IMR-90 (cell line): ENCODE data around the gene UBXN2A. TPM values are rescaled to one million over a fixed set of nuclear protein-coding genes. Genes with fewer than 3 reads are reported as not detected.

Experiments used
- ATAC-seq: fragments of 200-7000 bp; cut with Tn5 transposase; 2 replicates; pipeline ENCODE4 v1.9.1; 2020; ENCODE audit warnings: low read depth, mild to moderate bottlenecking, moderate library complexity
- BruUV-seq: library from RNA; stranded (reverse); fragments of 400-500 nt; replicated peaks from 2 replicates; lab custom pipeline; 2021; lab: Mats Ljungman, UMichigan
- CTCF ChIA-PET: fragments of 300-600 bp; formaldehyde crosslinking; extraction: SDS; loops from one replicate; lab custom pipeline; 2021; ENCODE audit warnings: antibody characterized with exemption; lab: Yijun Ruan, JAX
- POLR2A ChIA-PET: fragments of 300-600 bp; sonication (Branson Sonifier 250); formaldehyde crosslinking; loops from one replicate; lab custom pipeline; 2022; ENCODE audit warnings: antibody characterized with exemption; ENCODE audit not compliant: unreplicated experiment; lab: Charles Lee
- DNase-seq: peaks from one replicate; pipeline ENCODE4 v3.0.0; 2013
- H2AFZ ChIP-seq: replicated peaks from 2 replicates; pipeline ENCODE3; 2013; ENCODE audit warnings: low read length, mild to moderate bottlenecking; ENCODE audit not compliant: poor library complexity
- H2AK5ac ChIP-seq: 2 replicates; pipeline ENCODE4 v1.6.1; 2013; ENCODE audit warnings: low read depth, low read length, inconsistent platforms
- H2AK9ac ChIP-seq: replicated peaks from 2 replicates; pipeline ENCODE3; 2013; ENCODE audit warnings: mild to moderate bottlenecking, low read depth, low read length, moderate library complexity; ENCODE audit not compliant: poor library complexity
- H2BK120ac ChIP-seq: 2 replicates; pipeline ENCODE4 v1.6.1; 2013; ENCODE audit warnings: low read depth, low read length, inconsistent platforms
- H2BK15ac ChIP-seq: 3 replicates; pipeline ENCODE4 v1.6.1; 2013; ENCODE audit warnings: low read depth, low read length, inconsistent platforms
- H2BK20ac ChIP-seq: 2 replicates; pipeline ENCODE4 v1.6.1; 2013; ENCODE audit warnings: low read depth, mild to moderate bottlenecking, inconsistent platforms, low read length, moderate library complexity
- H2BK5ac ChIP-seq: 2 replicates; pipeline ENCODE4 v1.6.1; 2013; ENCODE audit warnings: mild to moderate bottlenecking, low read depth, low read length, inconsistent platforms; ENCODE audit not compliant: poor library complexity, severe bottlenecking
- H3K14ac ChIP-seq: replicated peaks from 2 replicates; pipeline ENCODE4 v1.6.1; 2013; ENCODE audit warnings: low read depth, low read length, inconsistent platforms
- H3K18ac ChIP-seq: 2 replicates; pipeline ENCODE4 v1.6.1; 2013; ENCODE audit warnings: low read depth, low read length, control low read depth
- H3K23ac ChIP-seq: 2 replicates; pipeline ENCODE4 v1.6.1; 2013; ENCODE audit warnings: low read depth, low read length, inconsistent platforms
- H3K27ac ChIP-seq: 2 replicates; pipeline ENCODE4 v1.5.1; 2013; ENCODE audit warnings: mild to moderate bottlenecking, control low read depth, low read length; ENCODE audit not compliant: insufficient read depth
- H3K27me3 ChIP-seq: 2 replicates; pipeline ENCODE4 v1.6.1; 2013; ENCODE audit warnings: low read length; ENCODE audit not compliant: control insufficient read depth, insufficient read depth
- H3K36me3 ChIP-seq: 2 replicates; pipeline ENCODE4 v1.6.1; 2013; ENCODE audit warnings: low read length, mixed read lengths; ENCODE audit not compliant: control insufficient read depth, insufficient read depth
- H3K4ac ChIP-seq: 2 replicates; pipeline ENCODE4 v1.6.1; 2013; ENCODE audit warnings: low read depth, low read length, inconsistent platforms
- H3K4me1 ChIP-seq: 2 replicates; pipeline ENCODE4 v1.6.1; 2013; ENCODE audit warnings: low read length, mixed read lengths; ENCODE audit not compliant: control insufficient read depth, insufficient read depth
- H3K4me2 ChIP-seq: 2 replicates; pipeline ENCODE4 v1.6.1; 2013; ENCODE audit warnings: low read depth, mild to moderate bottlenecking, control low read depth, low read length, moderate library complexity
- H3K4me3 ChIP-seq: 2 replicates; pipeline ENCODE4 v1.5.1; 2013; ENCODE audit warnings: low read depth, mild to moderate bottlenecking, control low read depth, low read length, moderate library complexity; ENCODE audit not compliant: insufficient read depth
- H3K56ac ChIP-seq: 2 replicates; pipeline ENCODE4 v1.6.1; 2013; ENCODE audit warnings: low read length, inconsistent platforms; ENCODE audit not compliant: insufficient read depth; ENCODE audit errors: extremely low read depth
- H3K79me1 ChIP-seq, 2 experiments: 2 replicates each; pipeline ENCODE4 v1.6.1; 2013; ENCODE audit warnings: low read length in 2 of 2, inconsistent platforms in 1 of 2, low read depth in 1 of 2
- H3K9ac ChIP-seq: 2 replicates; pipeline ENCODE4 v1.6.1; 2013; ENCODE audit warnings: low read depth, low read length, control low read depth
- H3K9me1 ChIP-seq: 2 replicates; pipeline ENCODE4 v1.6.1; 2013; ENCODE audit warnings: low read length, inconsistent platforms; ENCODE audit not compliant: insufficient read depth
- H3K9me3 ChIP-seq: 2 replicates; pipeline ENCODE4 v1.6.1; 2013; ENCODE audit warnings: low read length; ENCODE audit not compliant: control insufficient read depth, insufficient read depth
- H4K20me1 ChIP-seq: 2 replicates; pipeline ENCODE4 v1.6.1; 2013; ENCODE audit warnings: low read length, inconsistent platforms; ENCODE audit not compliant: insufficient read depth
- H4K5ac ChIP-seq: 2 replicates; pipeline ENCODE4 v1.6.1; 2013; ENCODE audit warnings: mild to moderate bottlenecking, low read depth, low read length, control low read depth
- H4K8ac ChIP-seq, 2 experiments: 2 replicates each; pipeline ENCODE4 v1.6.1; 2013; ENCODE audit warnings: low read depth in 2 of 2, low read length in 2 of 2, control low read depth in 1 of 2, inconsistent platforms in 1 of 2
- H4K91ac ChIP-seq: 2 replicates; pipeline ENCODE4 v1.6.1; 2013; ENCODE audit warnings: low read depth, low read length, inconsistent platforms; ENCODE audit not compliant: insufficient read depth
- BHLHE40 ChIP-seq: fragments of 150-350 bp; IDR thresholded peaks from 2 replicates; pipeline ENCODE4 v1.6.1; 2016; ENCODE audit warnings: mild to moderate bottlenecking, low read depth, low read length
- CEBPB ChIP-seq: IDR thresholded peaks from 2 replicates; pipeline ENCODE4 v1.6.1; 2012; ENCODE audit warnings: low read depth, low read length, improper control_type of control experiment
- CHD1 ChIP-seq: IDR thresholded peaks from 2 replicates; pipeline ENCODE4 v1.6.1; 2012; ENCODE audit warnings: low read depth, low read length, improper control_type of control experiment
- FOS ChIP-seq: fragments of 150-350 bp; IDR thresholded peaks from 2 replicates; pipeline ENCODE4 v1.6.1; 2016; ENCODE audit warnings: low read depth, low read length
- MAFK ChIP-seq: IDR thresholded peaks from 2 replicates; pipeline ENCODE4 v1.6.1; 2012; ENCODE audit warnings: low read depth, low read length, improper control_type of control experiment
- MAZ ChIP-seq: IDR thresholded peaks from 2 replicates; pipeline ENCODE4 v1.6.1; 2012; ENCODE audit warnings: low read depth, mild to moderate bottlenecking, low read length, improper control_type of control experiment, moderate library complexity, borderline replicate concordance
- NFE2L2 ChIP-seq: fragments of 150-350 bp; IDR thresholded peaks from 2 replicates; pipeline ENCODE4 v1.6.1; 2016; ENCODE audit warnings: low read depth, mild to moderate bottlenecking, low read length
- POLR2A ChIP-seq: IDR thresholded peaks from 2 replicates; pipeline ENCODE4 v1.6.1; 2012; ENCODE audit warnings: mild to moderate bottlenecking, low read depth, low read length
- RAD21 ChIP-seq: IDR thresholded peaks from 2 replicates; pipeline ENCODE4 v1.6.1; 2012; ENCODE audit warnings: low read length, improper control_type of control experiment
- RCOR1 ChIP-seq: IDR thresholded peaks from 2 replicates; pipeline ENCODE4 v1.6.1; 2012; ENCODE audit warnings: mild to moderate bottlenecking, low read length, improper control_type of control experiment; ENCODE audit not compliant: insufficient replicate concordance
- RFX5 ChIP-seq: IDR thresholded peaks from 2 replicates; pipeline ENCODE4 v1.8.0; 2012; ENCODE audit warnings: low read depth, mild to moderate bottlenecking, low read length, moderate library complexity
- SMC3 ChIP-seq: fragments of 150-350 bp; IDR thresholded peaks from 2 replicates; pipeline ENCODE4 v1.6.1; 2016; ENCODE audit warnings: low read depth, mild to moderate bottlenecking, antibody characterized with exemption, low read length, moderate library complexity
- dilution Hi-C: fragments of 300-500 bp; cut with HindIII; formaldehyde crosslinking; loops from one replicate; pipeline ENCODE4 v1.14.3; 2018; ENCODE audit warnings: low sequenced_read_pairs; ENCODE audit not compliant: unreplicated experiment
- in situ Hi-C: fragments of 300-500 bp; cut with MboI; formaldehyde crosslinking; loops from 3 replicates; pipeline ENCODE4 v1.14.3; 2019; ENCODE audit warnings: low sequenced_read_pairs, inconsistent platforms, mixed read lengths
- intact Hi-C: fragments of 100-400 bp; cut with micrococcal nuclease; formaldehyde crosslinking; loops from 2 replicates; pipeline ENCODE4 v1.10.0; 2022
- polyA plus RNA-seq, 3 experiments: library from polyadenylated mRNA; depleted of rRNA; stranded (reverse); fragments of >200 nt; gene quantifications; 2 replicates each; pipeline ENCODE4 v1.2.3, GENCODE V29; 2012; ENCODE audit warnings: low replicate concordance in 1 of 3
- total RNA-seq: library from RNA; depleted of rRNA; stranded (reverse); fragments of >200 nt; gene quantifications from 2 replicates; pipeline ENCODE4 v1.2.3, GENCODE V29; 2012
- TF ChIP-seq, protein P1 (sequence below): conservative IDR thresholded peaks from 2 replicates; pipeline ENCODE4 v1.5.1; 2012; ENCODE audit warnings: mild to moderate bottlenecking, low read depth, low read length, improper control_type of control experiment
- TF ChIP-seq, protein P2 (sequence below): fragments of 150-350 bp; IDR thresholded peaks from 2 replicates; pipeline ENCODE4 v1.6.1; 2017; ENCODE audit warnings: mild to moderate bottlenecking, antibody characterized with exemption, low read length, low read depth
- TF ChIP-seq, protein P3 (sequence below): fragments of 150-350 bp; IDR thresholded peaks from 2 replicates; pipeline ENCODE4 v1.6.1; 2016; ENCODE audit warnings: low read depth, mild to moderate bottlenecking, low read length, moderate library complexity, borderline replicate concordance

UBXN2A gene
- total and polyA plus RNA-seq, 2 of the 4 experiments (the other 2 are of a cell fraction), result 4.6 to 7.7 TPM

DNA sequence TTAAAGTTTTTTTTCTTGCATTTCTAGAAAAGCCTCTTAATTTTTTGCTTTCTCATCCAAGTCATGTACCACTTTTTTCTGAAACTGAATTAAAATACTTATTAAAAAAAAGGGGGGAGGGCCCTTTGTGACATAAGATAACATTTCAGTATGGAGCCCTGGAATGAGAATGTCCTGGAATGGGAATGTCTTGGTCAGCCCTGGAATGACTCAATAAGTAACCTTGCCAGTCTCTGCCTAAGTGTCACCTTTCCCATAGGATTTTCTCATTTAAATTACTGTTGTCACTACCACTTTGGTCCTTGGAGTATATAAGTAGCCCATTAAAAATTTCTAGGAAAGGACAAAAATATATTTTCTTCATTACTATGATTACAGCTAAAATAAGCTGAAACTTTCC lies 4.7 kb downstream of the UBXN2A start:
- Histone ChIP-seq H3K18ac (no peak overlapping the region), H3K9me1 (peaks cover 16% of the 10 kb centered on the region), H3K4ac (no peak overlapping the region), H3K4me3 (no peak overlapping the region), H3K23ac (no peak overlapping the region), H3K36me3 (peaks cover 5% of the 10 kb centered on the region), H2AK9ac (no peak overlapping the region), H4K8ac (no peak overlapping the region), H2BK120ac (no peak overlapping the region), H4K5ac (no peak overlapping the region), H3K27ac (peak overlapping the region; percentile 13; the same call in 1 of the 2 replicates), H4K91ac (no peak overlapping the region), H4K20me1 (peaks cover 9% of the 10 kb centered on the region; the same call in 1 of the 2 replicates), H3K27me3 (no peaks in the 10 kb centered on the region), H2AK5ac (no peak overlapping the region), H3K79me1 (peaks cover 23 to 68% of the 10 kb centered on the region in 2 experiments), H3K9ac (no peak overlapping the region), H3K4me1 (peaks cover 10% of the 10 kb centered on the region), H3K14ac (no peak overlapping the region; the same call in 1 of the 2 replicates), H3K56ac (no peak overlapping the region), H2BK20ac (no peak overlapping the region), H2AFZ (no peak overlapping the region), H2BK15ac (no peak overlapping the region), H3K9me3 (no peaks in the 10 kb centered on the region), H3K4me2 (no peak overlapping the region; the same call in 1 of the 2 replicates), H2BK5ac (peak overlapping the region; percentile 32)
- BruUV-seq, result no TSS peak
- POLR2A ChIA-PET, result no interaction called here
- intact Hi-C loops, result loop anchor here (10.0 kb wide), 1 partner anchor 100 kb away; the partner anchor contains the start of genes FKBP1B and WDCP
- ATAC-seq (no peak), DNase-seq (peak; percentile 22)
- dilution Hi-C loops, result no loop called here
- CTCF ChIA-PET, result no interaction called here
- TF ChIP-seq FOS (no peak), RCOR1 (no peak), SMC3 (no peak), NFE2L2 (no peak), CHD1 (no peak), MAZ (no peak), BHLHE40 (no peak), POLR2A (no peak), RAD21 (no peak), CEBPB (no peak), MAFK (no peak), RFX5 (no peak)
- TF ChIP-seq, protein P1, sequence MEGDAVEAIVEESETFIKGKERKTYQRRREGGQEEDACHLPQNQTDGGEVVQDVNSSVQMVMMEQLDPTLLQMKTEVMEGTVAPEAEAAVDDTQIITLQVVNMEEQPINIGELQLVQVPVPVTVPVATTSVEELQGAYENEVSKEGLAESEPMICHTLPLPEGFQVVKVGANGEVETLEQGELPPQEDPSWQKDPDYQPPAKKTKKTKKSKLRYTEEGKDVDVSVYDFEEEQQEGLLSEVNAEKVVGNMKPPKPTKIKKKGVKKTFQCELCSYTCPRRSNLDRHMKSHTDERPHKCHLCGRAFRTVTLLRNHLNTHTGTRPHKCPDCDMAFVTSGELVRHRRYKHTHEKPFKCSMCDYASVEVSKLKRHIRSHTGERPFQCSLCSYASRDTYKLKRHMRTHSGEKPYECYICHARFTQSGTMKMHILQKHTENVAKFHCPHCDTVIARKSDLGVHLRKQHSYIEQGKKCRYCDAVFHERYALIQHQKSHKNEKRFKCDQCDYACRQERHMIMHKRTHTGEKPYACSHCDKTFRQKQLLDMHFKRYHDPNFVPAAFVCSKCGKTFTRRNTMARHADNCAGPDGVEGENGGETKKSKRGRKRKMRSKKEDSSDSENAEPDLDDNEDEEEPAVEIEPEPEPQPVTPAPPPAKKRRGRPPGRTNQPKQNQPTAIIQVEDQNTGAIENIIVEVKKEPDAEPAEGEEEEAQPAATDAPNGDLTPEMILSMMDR, result no peak
- TF ChIP-seq, protein P2, sequence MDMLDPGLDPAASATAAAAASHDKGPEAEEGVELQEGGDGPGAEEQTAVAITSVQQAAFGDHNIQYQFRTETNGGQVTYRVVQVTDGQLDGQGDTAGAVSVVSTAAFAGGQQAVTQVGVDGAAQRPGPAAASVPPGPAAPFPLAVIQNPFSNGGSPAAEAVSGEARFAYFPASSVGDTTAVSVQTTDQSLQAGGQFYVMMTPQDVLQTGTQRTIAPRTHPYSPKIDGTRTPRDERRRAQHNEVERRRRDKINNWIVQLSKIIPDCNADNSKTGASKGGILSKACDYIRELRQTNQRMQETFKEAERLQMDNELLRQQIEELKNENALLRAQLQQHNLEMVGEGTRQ, result no peak
- TF ChIP-seq, protein P3, sequence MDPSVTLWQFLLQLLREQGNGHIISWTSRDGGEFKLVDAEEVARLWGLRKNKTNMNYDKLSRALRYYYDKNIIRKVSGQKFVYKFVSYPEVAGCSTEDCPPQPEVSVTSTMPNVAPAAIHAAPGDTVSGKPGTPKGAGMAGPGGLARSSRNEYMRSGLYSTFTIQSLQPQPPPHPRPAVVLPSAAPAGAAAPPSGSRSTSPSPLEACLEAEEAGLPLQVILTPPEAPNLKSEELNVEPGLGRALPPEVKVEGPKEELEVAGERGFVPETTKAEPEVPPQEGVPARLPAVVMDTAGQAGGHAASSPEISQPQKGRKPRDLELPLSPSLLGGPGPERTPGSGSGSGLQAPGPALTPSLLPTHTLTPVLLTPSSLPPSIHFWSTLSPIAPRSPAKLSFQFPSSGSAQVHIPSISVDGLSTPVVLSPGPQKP, result no peak
- in situ Hi-C loops, result no loop called here
